HG02623 (cell line): ENCODE results near the gene AHDC1.
"Not testable (repeated sequence)": the region's sequence is repeated elsewhere in the genome, so short reads cannot be mapped to it uniquely, and the experiment has no call there.

ENCODE experiments used
- ATAC-seq: cut with Tn5 transposase; IDR thresholded peaks from one replicate; pipeline ENCODE4 v1.9.1; 2021; ENCODE audit warnings: moderate library complexity; ENCODE audit not compliant: unreplicated experiment

Gene AHDC1

GRCh38 chr1:27519331-27520258 is 84.3 kb downstream of the AHDC1 start:
- no peak for ATAC-seq

GRCh38 chr1:27518808-27519207 is 85.1 kb downstream of the AHDC1 start:
- ATAC-seq, result no peak

- no peak for ATAC-seq
These were observed 85.8 kb downstream of the AHDC1 start for GRCh38 chr1:27517907-27518718.

GRCh38 chr1:27517301-27517700 is 86.6 kb downstream of the AHDC1 start:
- ATAC-seq, result no peak

GRCh38 chr1:27515626-27516025 is 88.3 kb downstream of the AHDC1 start:
- no peak for ATAC-seq

- ATAC-seq, result no peak
These were observed 90.0 kb downstream of the AHDC1 start for GRCh38 chr1:27513958-27514357.

GRCh38 chr1:27513528-27513927 is 90.4 kb downstream of the AHDC1 start:
- no peak for ATAC-seq

GRCh38 chr1:27509127-27510080 is 94.5 kb downstream of the AHDC1 start:
- ATAC-seq, result no peak

GRCh38 chr1:27507960-27508665 is 95.8 kb downstream of the AHDC1 start:
- no peak for ATAC-seq

GRCh38 chr1:27506703-27507102 is 97.2 kb downstream of the AHDC1 start:
- ATAC-seq, result no peak

GRCh38 chr1:27505420-27505680 is 98.6 kb downstream of the AHDC1 start:
- no peak for ATAC-seq

GRCh38 chr1:27504588-27505419 is 99.1 kb downstream of the AHDC1 start:
- ATAC-seq, result no peak

GRCh38 chr1:27503844-27504587 is 99.9 kb downstream of the AHDC1 start:
- no peak for ATAC-seq

GRCh38 chr1:27503033-27503432 is 100.9 kb downstream of the AHDC1 start:
- ATAC-seq, result no peak

GRCh38 chr1:27501159-27501558 is 102.8 kb downstream of the AHDC1 start:
- ATAC-seq, result not testable (repeated sequence)

- no peak for ATAC-seq
These were observed 104.8 kb downstream of the AHDC1 start for GRCh38 chr1:27499142-27499541.

- no peak for ATAC-seq
These were observed 107.3 kb downstream of the AHDC1 start for GRCh38 chr1:27496604-27497155.

- no peak for ATAC-seq
These were observed 111.1 kb downstream of the AHDC1 start for GRCh38 chr1:27492796-27493195.
